T-helper 9 cell (primary cell): ENCODE measurements around the gene AEN.

ENCODE experiments used
- DNase-seq: peaks from one replicate; pipeline ENCODE4 v3.0.0-alpha.2; 2020

The AEN gene

GRCh38 chr15:88652456-88653199 lies 31.5 kb downstream of the AEN start:
- no peak for DNase-seq

- no peak for DNase-seq
These were observed 32.3 kb downstream of the AEN start for GRCh38 chr15:88653200-88654064.

- DNase-seq = no peak
These were observed 33.4 kb downstream of the AEN start for GRCh38 chr15:88654430-88655102.

GRCh38 chr15:88655103-88655553 lies 34.0 kb downstream of the AEN start:
- DNase-seq = no peak

GRCh38 chr15:88655800-88656488 lies 34.8 kb downstream of the AEN start:
- DNase-seq = no peak

- DNase-seq = no peak
These were observed 35.7 kb downstream of the AEN start for GRCh38 chr15:88656760-88657221.

- no peak for DNase-seq
These were observed 36.4 kb downstream of the AEN start for GRCh38 chr15:88657326-88658069.

- DNase-seq = no peak
These were observed 37.2 kb downstream of the AEN start for GRCh38 chr15:88658070-88658965.

- DNase-seq = no peak
These were observed 38.1 kb downstream of the AEN start for GRCh38 chr15:88658972-88659931.

- no peak for DNase-seq
These were observed 40.0 kb downstream of the AEN start for GRCh38 chr15:88661041-88661700.

GRCh38 chr15:88661761-88662556 lies 40.8 kb downstream of the AEN start:
- no peak for DNase-seq

GRCh38 chr15:88663141-88663621 lies 42.0 kb downstream of the AEN start:
- no peak for DNase-seq

GRCh38 chr15:88664151-88664778 lies 43.1 kb downstream of the AEN start:
- DNase-seq = peak; percentile 34

- no peak for DNase-seq
These were observed 53.5 kb downstream of the AEN start for GRCh38 chr15:88674661-88675060.

- no peak for DNase-seq
These were observed 57.6 kb downstream of the AEN start for GRCh38 chr15:88678755-88679154.

- no peak for DNase-seq
These were observed 59.3 kb downstream of the AEN start for GRCh38 chr15:88680241-88681001.
